ENCODE measurements around the gene ALLC. TPM values are rescaled to one million over a fixed set of nuclear protein-coding genes. Genes with fewer than 3 reads are reported as not detected.

The ALLC gene
- total and polyA plus RNA-seq, 9 of the 15 experiments (the other 6 are each of a cell fraction or from before 2014, with no cell fraction given) = not detected

- Histone ChIP-seq H3K27ac (ENCODE audit: extremely low read depth, low read depth, low read length) (no peak overlapping the region), H3K4me2 (ENCODE audit: insufficient read depth, low read length) (no peak overlapping the region), H3K4me3 (no peak overlapping the region), H3K9ac (ENCODE audit: insufficient read depth in 1 of 2, low read depth in 2 of 2, low read length in 2 of 2) (no peak overlapping the region), H3K36me3 (ENCODE audit: control insufficient read depth, insufficient read depth, low read length) (no peaks in the 10 kb centered on the region), H2AFZ (ENCODE audit: low read depth, low read length) (no peak overlapping the region), H3K27me3 (ENCODE audit: control insufficient read depth in 2 of 2, insufficient read depth in 2 of 2, low read length in 2 of 2) (peaks cover 4 to 5% of the 10 kb centered on the region in 2 experiments; a peak in 2 of 5 replicates), H3K4me1 (replicated peaks in 1 of 2; ENCODE audit: control insufficient read depth in 2 of 2, insufficient read depth in 2 of 2, low read length in 2 of 2) (no peaks in the 10 kb centered on the region), H3K9me1 (ENCODE audit: control insufficient read depth, insufficient read depth, low read length) (no peaks in the 10 kb centered on the region), H3K9me3 (replicated peaks; ENCODE audit: control insufficient read depth, insufficient read depth, low read depth, low read length) (no peaks in the 10 kb centered on the region), H3K79me2 (ENCODE audit: control insufficient read depth, insufficient read depth, low read length) (no peaks in the 10 kb centered on the region), H4K20me1 (replicated peaks; ENCODE audit: control insufficient read depth, insufficient read depth, low read length) (no peaks in the 10 kb centered on the region)
- ChIA-PET POLR2A (interaction anchor here (1.4 kb wide), 1 partner anchor 9 kb away, joined by 3 read pairs; no protein-coding TSS in a partner anchor), CTCF (ENCODE audit: low intra/inter-chr PET ratio) (no interaction called here)
- FAIRE-seq (no peak), DNase-seq (ENCODE audit: extremely low read depth in 1 of 4, low spot score in 3 of 4) (no peak), ATAC-seq (no peak)
- WGBS (ENCODE audit: insufficient coverage, low coverage, missing lambda C conversion rate) = 0% methylated on average over 6 of the region's 6 CpGs
- intact Hi-C loops (cut with micrococcal nuclease) (no loop called here), in situ Hi-C loops (cut with MboI) (no loop called here)
- no peak for TF ChIP-seq POLR3G (IDR thresholded peaks at IDR 0.05; ENCODE audit: extremely low read depth, insufficient read length, insufficient replicate concordance)
- no peak for TF ChIP-seq FOXP1 (CRISPR knock-in tag; IDR thresholded peaks at IDR 0.05)
- no peak for TF ChIP-seq BRF2 (IDR thresholded peaks at IDR 0.05; ENCODE audit: borderline replicate concordance, insufficient read depth, insufficient read length)
- no peak for TF ChIP-seq MAFG (tag; conservative IDR thresholded peaks at IDR 0.05)
- TF ChIP-seq HES1 (IDR thresholded peaks at IDR 0.05; ENCODE audit: low read depth) = no peak
- no peak for TF ChIP-seq MECOM (CRISPR knock-in tag; IDR thresholded peaks at IDR 0.05)
- no peak for TF ChIP-seq ERF (CRISPR knock-in tag; IDR thresholded peaks at IDR 0.05)
- no peak for TF ChIP-seq PTBP1 (IDR thresholded peaks at IDR 0.05; ENCODE audit: low read depth, low read length)
- no peak for TF ChIP-seq FOXJ2 (tag; IDR thresholded peaks at IDR 0.05)
- TF ChIP-seq CCNT2 (IDR thresholded peaks at IDR 0.05; ENCODE audit: borderline replicate concordance, extremely low read depth, insufficient read length, low read depth, low read length) = no peak
- no peak for TF ChIP-seq DLX4 (CRISPR knock-in tag; IDR thresholded peaks at IDR 0.05)
- BruUV-seq (replicated peaks) = no TSS peak
These were observed 51.2 kb downstream of the ALLC start for GRCh38 chr2:3709225-3709624.

All from K562 (cell line).